ENCODE results near the gene PLEKHG7.
"Not testable (repeated sequence)": the region's sequence is repeated elsewhere in the genome, so short reads cannot be mapped to it uniquely, and the experiment has no call there.

Gene PLEKHG7

GRCh38 chr12:92665496-92665895 lies 37.3 kb upstream of the PLEKHG7 start:
- ChIA-PET CTCF (no interaction called here), POLR2A (ENCODE audit: low non-redundant PET) (no interaction called here)
- DNase-seq (ENCODE audit: low spot score) = no peak
- H3K27ac ChIP-seq = no peak overlapping the region
- TF ChIP-seq CTCF (conservative IDR thresholded peaks at IDR 0.05; ENCODE audit: low read depth) = no peak

GRCh38 chr12:92668739-92669138 lies 34.0 kb upstream of the PLEKHG7 start:
- no peak overlapping the region for H3K27ac ChIP-seq
- no peak for TF ChIP-seq CTCF (conservative IDR thresholded peaks at IDR 0.05; ENCODE audit: low read depth)
- DNase-seq (ENCODE audit: low spot score) = no peak
- POLR2A ChIA-PET (ENCODE audit: low non-redundant PET) = interaction anchor here (0.6 kb wide), 1 partner anchor 8 kb away, joined by 3 read pairs; no protein-coding TSS in a partner anchor
- CTCF ChIA-PET = no interaction called here

GRCh38 chr12:92671524-92671923 lies 31.3 kb upstream of the PLEKHG7 start:
- POLR2A ChIA-PET (ENCODE audit: low non-redundant PET); H3K27ac ChIP-seq; CTCF ChIA-PET; DNase-seq (ENCODE audit: low spot score): not testable (repeated sequence)

GRCh38 chr12:92673756-92674155 lies 29.0 kb upstream of the PLEKHG7 start:
- CTCF ChIA-PET = interaction anchor here (0.6 kb wide), 1 partner anchor 65 kb away, joined by 5 read pairs; no protein-coding TSS in a partner anchor
- TF ChIP-seq CTCF (conservative IDR thresholded peaks at IDR 0.05; ENCODE audit: low read depth) = no peak
- POLR2A ChIA-PET (ENCODE audit: low non-redundant PET) = no interaction called here
- DNase-seq (ENCODE audit: low spot score) = no peak
- H3K27ac ChIP-seq = no peak overlapping the region

- H3K27ac ChIP-seq = no peak overlapping the region
- ChIA-PET CTCF (no interaction called here), POLR2A (ENCODE audit: low non-redundant PET) (no interaction called here)
- no peak for TF ChIP-seq CTCF (conservative IDR thresholded peaks at IDR 0.05; ENCODE audit: low read depth)
- no peak for DNase-seq (ENCODE audit: low spot score)
These were observed 28.3 kb upstream of the PLEKHG7 start for GRCh38 chr12:92674500-92674899.

- POLR2A ChIA-PET (ENCODE audit: low non-redundant PET) = no interaction called here
- no peak overlapping the region for H3K27ac ChIP-seq
- CTCF ChIA-PET = no interaction called here
These were observed 27.5 kb upstream of the PLEKHG7 start for GRCh38 chr12:92675092-92675865.

More at GRCh38 chr12:92675092-92675865, 27.5 kb upstream of the PLEKHG7 start:
- no peak for TF ChIP-seq CTCF (conservative IDR thresholded peaks at IDR 0.05; ENCODE audit: low read depth)
- peak; percentile 41 for DNase-seq (ENCODE audit: low spot score)
